Neural crest cell (in vitro differentiated cells): ENCODE measurements around the gene ITGB8. TPM values are rescaled to one million over a fixed set of nuclear protein-coding genes. Genes with fewer than 3 reads are reported as not detected.

Source experiments
- DNase-seq: peaks from one replicate; pipeline ENCODE4 v3.0.0; 2021; ENCODE audit warnings: low read depth, mixed read lengths, low spot score
- H3K27ac Mint-ChIP-seq: one replicate; pipeline ENCODE4 v1.8.0; 2021; ENCODE audit warnings: mild to moderate bottlenecking, mixed read lengths; ENCODE audit not compliant: unreplicated experiment
- H3K27me3 Mint-ChIP-seq: 2 replicates; pipeline ENCODE4 v1.8.0; 2021; ENCODE audit warnings: low read depth, mild to moderate bottlenecking, mixed read lengths
- H3K36me3 Mint-ChIP-seq: 2 replicates; pipeline ENCODE4 v1.8.0; 2021; ENCODE audit warnings: low read depth, mild to moderate bottlenecking, mixed read lengths
- H3K4me1 Mint-ChIP-seq: 2 replicates; pipeline ENCODE4 v1.8.0; 2021; ENCODE audit warnings: mixed read lengths
- H3K4me3 Mint-ChIP-seq: one replicate; pipeline ENCODE4 v1.8.0; 2021; ENCODE audit warnings: mild to moderate bottlenecking, mixed read lengths
- H3K9me3 Mint-ChIP-seq: 2 replicates; pipeline ENCODE4 v1.8.0; 2021; ENCODE audit warnings: mixed read lengths
- CTCF ChIP-seq: fragments of 200-600 bp; sonication (generic); conservative IDR thresholded peaks from 2 replicates; pipeline ENCODE4 v1.5.0; 2021; ENCODE audit warnings: antibody characterized with exemption, mild to moderate bottlenecking
- total RNA-seq: library from RNA; stranded (reverse); gene quantifications from 2 replicates; pipeline ENCODE4 v1.2.1, GENCODE V29; 2021

The ITGB8 gene
- total RNA-seq, 1 donor from 2014 or later, result 19.9 TPM

- no peaks in the 10 kb centered on the region for H3K27me3 Mint-ChIP-seq
- H3K4me1 Mint-ChIP-seq, result peaks cover 53% of the 10 kb centered on the region
- no peak for DNase-seq
- H3K4me3 Mint-ChIP-seq, result no peak overlapping the region
- no peaks in the 10 kb centered on the region for H3K9me3 Mint-ChIP-seq
- H3K27ac Mint-ChIP-seq, result no peak overlapping the region
- peak; percentile 61 for TF ChIP-seq CTCF
- peaks cover 11% of the 10 kb centered on the region for H3K36me3 Mint-ChIP-seq
These were observed 72.1 kb downstream of the ITGB8 start for GRCh38 chr7:20402747-20403230.

DNA sequence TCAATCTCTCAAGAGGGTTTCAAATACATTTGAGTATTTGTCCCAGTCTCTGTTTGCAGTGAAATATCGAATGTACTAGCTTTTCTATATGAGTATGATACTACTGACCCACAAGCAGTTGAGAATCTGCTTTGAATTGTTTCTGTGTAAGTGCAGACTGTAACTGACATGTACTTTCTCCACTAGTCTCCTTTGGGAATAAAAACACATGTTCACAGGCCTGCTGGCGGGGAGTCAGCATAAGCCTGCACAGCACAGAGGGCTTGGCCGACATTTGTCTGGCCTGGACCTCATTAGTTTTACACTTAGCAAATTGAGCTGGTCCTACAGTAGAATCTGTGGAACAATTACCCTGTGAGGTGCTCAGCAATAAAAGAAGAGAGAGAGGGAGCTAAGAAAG is 72.6 kb downstream of the ITGB8 start:
- Mint-ChIP-seq H3K27ac (peak overlapping the region; percentile 83), H3K4me3 (peak overlapping the region; percentile 43), H3K9me3 (no peaks in the 10 kb centered on the region), H3K4me1 (peaks cover 59% of the 10 kb centered on the region), H3K27me3 (no peaks in the 10 kb centered on the region), H3K36me3 (peaks cover 11% of the 10 kb centered on the region)
- no peak for DNase-seq
- no peak for TF ChIP-seq CTCF

DNA sequence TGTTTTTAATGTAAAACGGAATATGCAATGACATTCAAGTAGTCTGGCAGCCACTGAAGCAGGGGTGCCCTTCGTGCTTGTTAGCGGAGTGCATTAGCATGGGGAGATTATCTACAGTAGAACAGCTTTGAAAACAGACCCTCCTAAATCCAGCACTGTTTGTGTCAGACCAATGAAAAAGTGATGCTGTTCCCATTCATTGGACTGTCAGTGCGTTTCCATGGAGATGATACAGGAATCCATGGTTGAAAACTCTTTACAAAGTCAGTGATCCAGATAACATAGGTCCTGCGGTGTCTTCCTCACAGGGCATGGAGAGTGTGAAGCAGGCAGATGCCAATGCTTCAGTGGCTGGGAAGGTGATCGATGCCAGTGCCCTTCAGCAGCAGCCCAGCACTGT is 73.6 kb downstream of the ITGB8 start:
- peak overlapping the region; percentile 45 for H3K4me3 Mint-ChIP-seq
- H3K27me3 Mint-ChIP-seq, result no peaks in the 10 kb centered on the region
- no peak overlapping the region for H3K27ac Mint-ChIP-seq

GRCh38 chr7:20407585-20408466 is 77.1 kb downstream of the ITGB8 start:
- Mint-ChIP-seq H3K4me1 (peaks cover 46% of the 10 kb centered on the region), H3K36me3 (peaks cover 9% of the 10 kb centered on the region), H3K9me3 (no peaks in the 10 kb centered on the region), H3K4me3 (peak overlapping the region; percentile 12), H3K27ac (no peak overlapping the region), H3K27me3 (no peaks in the 10 kb centered on the region)
- no peak for TF ChIP-seq CTCF
- DNase-seq, result no peak

More for the DNA sequence above, 73.6 kb downstream of the ITGB8 start:
- no peak for TF ChIP-seq CTCF
- Mint-ChIP-seq H3K4me1 (peaks cover 57% of the 10 kb centered on the region), H3K9me3 (no peaks in the 10 kb centered on the region), H3K36me3 (peaks cover 10% of the 10 kb centered on the region)
- DNase-seq, result peak; percentile 31

GRCh38 chr7:20408467-20408826 is 77.7 kb downstream of the ITGB8 start:
- Mint-ChIP-seq H3K4me1 (peaks cover 40% of the 10 kb centered on the region), H3K27ac (no peak overlapping the region), H3K4me3 (no peak overlapping the region), H3K36me3 (peaks cover 9% of the 10 kb centered on the region), H3K27me3 (no peaks in the 10 kb centered on the region), H3K9me3 (no peaks in the 10 kb centered on the region)
- DNase-seq, result no peak
- no peak for TF ChIP-seq CTCF
